ENCODE data around the gene DNAJB6.

Gene DNAJB6

GRCh38 chr7:157295338-157295737 lies 41.5 kb upstream of the DNAJB6 start:
- TF ChIP-seq, protein P1, sequence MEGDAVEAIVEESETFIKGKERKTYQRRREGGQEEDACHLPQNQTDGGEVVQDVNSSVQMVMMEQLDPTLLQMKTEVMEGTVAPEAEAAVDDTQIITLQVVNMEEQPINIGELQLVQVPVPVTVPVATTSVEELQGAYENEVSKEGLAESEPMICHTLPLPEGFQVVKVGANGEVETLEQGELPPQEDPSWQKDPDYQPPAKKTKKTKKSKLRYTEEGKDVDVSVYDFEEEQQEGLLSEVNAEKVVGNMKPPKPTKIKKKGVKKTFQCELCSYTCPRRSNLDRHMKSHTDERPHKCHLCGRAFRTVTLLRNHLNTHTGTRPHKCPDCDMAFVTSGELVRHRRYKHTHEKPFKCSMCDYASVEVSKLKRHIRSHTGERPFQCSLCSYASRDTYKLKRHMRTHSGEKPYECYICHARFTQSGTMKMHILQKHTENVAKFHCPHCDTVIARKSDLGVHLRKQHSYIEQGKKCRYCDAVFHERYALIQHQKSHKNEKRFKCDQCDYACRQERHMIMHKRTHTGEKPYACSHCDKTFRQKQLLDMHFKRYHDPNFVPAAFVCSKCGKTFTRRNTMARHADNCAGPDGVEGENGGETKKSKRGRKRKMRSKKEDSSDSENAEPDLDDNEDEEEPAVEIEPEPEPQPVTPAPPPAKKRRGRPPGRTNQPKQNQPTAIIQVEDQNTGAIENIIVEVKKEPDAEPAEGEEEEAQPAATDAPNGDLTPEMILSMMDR (IDR thresholded peaks at IDR 0.05; ENCODE audit: low read depth, low read length), result no peak
- DNase-seq (ENCODE audit: extremely low read depth, low read depth), result no peak

GRCh38 chr7:157297185-157297584 lies 39.6 kb upstream of the DNAJB6 start:
- no peak for DNase-seq (ENCODE audit: extremely low read depth, low read depth)
- TF ChIP-seq, protein P1 (IDR thresholded peaks at IDR 0.05; ENCODE audit: low read depth, low read length), result no peak

DNA sequence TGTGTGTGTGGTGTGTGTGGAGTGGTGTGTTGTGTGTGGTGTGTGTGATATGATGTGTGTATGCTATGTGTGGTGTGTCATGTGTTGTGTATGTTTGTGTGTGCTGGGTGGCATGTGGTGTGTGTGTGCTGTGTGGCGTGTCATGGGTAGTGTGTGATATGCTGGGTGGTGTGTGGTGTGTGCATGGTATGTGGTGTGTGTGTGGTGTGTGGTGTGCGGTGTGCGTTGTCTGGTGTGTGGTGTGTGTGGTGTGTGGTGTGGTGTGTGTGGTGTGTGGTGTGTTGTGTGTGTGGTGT lies 37.5 kb upstream of the DNAJB6 start:
- TF ChIP-seq, protein P1 (IDR thresholded peaks at IDR 0.05; ENCODE audit: low read depth, low read length), result no peak
- no peak for DNase-seq (ENCODE audit: extremely low read depth, low read depth)

- DNase-seq (ENCODE audit: extremely low read depth, low read depth), result no peak
- TF ChIP-seq, protein P1 (IDR thresholded peaks at IDR 0.05; ENCODE audit: low read depth, low read length), result no peak
Observed at GRCh38 chr7:157299613-157300368, 37.0 kb upstream of the DNAJB6 start.

DNA sequence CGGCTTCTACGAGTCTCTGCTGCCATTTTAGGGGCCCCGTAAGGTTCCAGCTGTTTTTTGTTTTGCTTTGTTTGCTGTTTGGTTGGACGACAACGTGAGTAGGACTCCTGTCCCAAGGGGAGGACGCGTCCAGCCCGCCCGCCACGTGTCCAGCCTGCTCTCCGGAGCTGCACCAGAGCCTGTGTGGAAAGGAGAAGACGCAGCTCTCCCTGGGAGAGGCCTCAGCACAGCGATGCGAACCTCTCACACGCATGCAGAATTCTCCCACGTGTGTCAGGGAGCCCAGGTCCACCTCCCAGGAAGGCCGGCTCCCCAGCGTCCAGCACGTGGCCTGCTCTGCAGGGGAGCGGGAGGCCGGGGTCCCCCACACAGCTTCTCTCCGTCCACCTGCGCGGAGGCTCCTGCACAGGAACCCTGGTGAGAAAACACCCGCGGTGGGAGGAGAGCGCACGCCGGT lies 36.4 kb upstream of the DNAJB6 start:
- TF ChIP-seq, protein P1 (IDR thresholded peaks at IDR 0.05; ENCODE audit: low read depth, low read length), result no peak
- DNase-seq (ENCODE audit: extremely low read depth, low read depth), result no peak

GRCh38 chr7:157301610-157302120 lies 35.1 kb upstream of the DNAJB6 start:
- TF ChIP-seq, protein P1 (IDR thresholded peaks at IDR 0.05; ENCODE audit: low read depth, low read length), result no peak
- DNase-seq (ENCODE audit: extremely low read depth, low read depth), result no peak
